HG02642 (cell line): ENCODE measurements around the gene PRKCA.
"Not testable (repeated sequence)": the region's sequence is repeated elsewhere in the genome, so short reads cannot be mapped to it uniquely, and the experiment has no call there.

ENCODE experiments used
- ATAC-seq: cut with Tn5 transposase; IDR thresholded peaks from one replicate; pipeline ENCODE4 v1.9.1; 2021; ENCODE audit warnings: mild to moderate bottlenecking; ENCODE audit not compliant: unreplicated experiment, poor library complexity

PRKCA gene

GRCh38 chr17:66684731-66685130 lies 382.3 kb downstream of the PRKCA start:
- ATAC-seq = no peak

GRCh38 chr17:66686601-66687000 lies 384.2 kb downstream of the PRKCA start:
- no peak for ATAC-seq

GRCh38 chr17:66687570-66688284 lies 385.3 kb downstream of the PRKCA start:
- ATAC-seq = no peak

GRCh38 chr17:66689221-66689620 lies 386.8 kb downstream of the PRKCA start:
- no peak for ATAC-seq

GRCh38 chr17:66690166-66690565 lies 387.8 kb downstream of the PRKCA start:
- ATAC-seq = no peak

GRCh38 chr17:66691644-66692420 lies 389.4 kb downstream of the PRKCA start:
- no peak for ATAC-seq

- ATAC-seq = no peak
These were observed 389.9 kb downstream of the PRKCA start for GRCh38 chr17:66692421-66692690.

- ATAC-seq = no peak
These were observed 392.7 kb downstream of the PRKCA start for GRCh38 chr17:66695098-66695497.

GRCh38 chr17:66698270-66698669 lies 395.9 kb downstream of the PRKCA start:
- no peak for ATAC-seq

- no peak for ATAC-seq
These were observed 399.0 kb downstream of the PRKCA start for GRCh38 chr17:66701462-66701861.

- no peak for ATAC-seq
These were observed 399.9 kb downstream of the PRKCA start for GRCh38 chr17:66702106-66702936.

GRCh38 chr17:66704858-66705520 lies 402.6 kb downstream of the PRKCA start:
- ATAC-seq = no peak

- no peak for ATAC-seq
These were observed 404.5 kb downstream of the PRKCA start for GRCh38 chr17:66706851-66707450.

- ATAC-seq = no peak
These were observed 409.0 kb downstream of the PRKCA start for GRCh38 chr17:66711401-66711800.

- ATAC-seq = no peak
These were observed 409.5 kb downstream of the PRKCA start for GRCh38 chr17:66711881-66712321.

GRCh38 chr17:66712453-66712852 lies 410.0 kb downstream of the PRKCA start:
- ATAC-seq = no peak

- ATAC-seq = not testable (repeated sequence)
These were observed 410.7 kb downstream of the PRKCA start for GRCh38 chr17:66713021-66713532.

- peak; percentile 82 for ATAC-seq
These were observed 411.2 kb downstream of the PRKCA start for GRCh38 chr17:66713533-66714042.
